HUES6 (cell line): Measurements from ENCODE around the gene PMEPA1.

Experiments used
- H3K27ac ChIP-seq: 2 replicates; pipeline ENCODE4 v1.7.0; 2013; ENCODE audit warnings: low read depth, mild to moderate bottlenecking, low read length, inconsistent platforms
- H3K27me3 ChIP-seq: 2 replicates; pipeline ENCODE4 v1.6.1; 2013; ENCODE audit warnings: low read length; ENCODE audit not compliant: control insufficient read depth, insufficient read depth
- H3K36me3 ChIP-seq: 2 replicates; pipeline ENCODE4 v1.6.1; 2013; ENCODE audit warnings: low read length; ENCODE audit not compliant: control insufficient read depth, insufficient read depth
- H3K4me1 ChIP-seq: 2 replicates; pipeline ENCODE4 v1.6.1; 2013; ENCODE audit warnings: low read length; ENCODE audit not compliant: control insufficient read depth, insufficient read depth
- H3K4me3 ChIP-seq: 2 replicates; pipeline ENCODE4 v1.5.1; 2013; ENCODE audit warnings: low read depth, low read length
- H3K9ac ChIP-seq: one replicate; pipeline ENCODE4 v1.6.1; 2013; ENCODE audit warnings: mild to moderate bottlenecking, low read length
- H3K9me3 ChIP-seq: 2 replicates; pipeline ENCODE4 v1.6.1; 2013; ENCODE audit warnings: low read depth, low read length; ENCODE audit not compliant: control insufficient read depth, insufficient read depth

The PMEPA1 gene

GRCh38 chr20:57601211-57601570 is 108.6 kb downstream of the PMEPA1 start:
- H3K9ac ChIP-seq = no peak overlapping the region
- H3K4me3 ChIP-seq = no peak overlapping the region
- no peaks in the 10 kb centered on the region for H3K27me3 ChIP-seq
- H3K27ac ChIP-seq = no peak overlapping the region
- H3K36me3 ChIP-seq = no peaks in the 10 kb centered on the region
- peaks cover 5% of the 10 kb centered on the region; the same call in 1 of the 2 replicates for H3K4me1 ChIP-seq
- H3K9me3 ChIP-seq = no peaks in the 10 kb centered on the region

DNA sequence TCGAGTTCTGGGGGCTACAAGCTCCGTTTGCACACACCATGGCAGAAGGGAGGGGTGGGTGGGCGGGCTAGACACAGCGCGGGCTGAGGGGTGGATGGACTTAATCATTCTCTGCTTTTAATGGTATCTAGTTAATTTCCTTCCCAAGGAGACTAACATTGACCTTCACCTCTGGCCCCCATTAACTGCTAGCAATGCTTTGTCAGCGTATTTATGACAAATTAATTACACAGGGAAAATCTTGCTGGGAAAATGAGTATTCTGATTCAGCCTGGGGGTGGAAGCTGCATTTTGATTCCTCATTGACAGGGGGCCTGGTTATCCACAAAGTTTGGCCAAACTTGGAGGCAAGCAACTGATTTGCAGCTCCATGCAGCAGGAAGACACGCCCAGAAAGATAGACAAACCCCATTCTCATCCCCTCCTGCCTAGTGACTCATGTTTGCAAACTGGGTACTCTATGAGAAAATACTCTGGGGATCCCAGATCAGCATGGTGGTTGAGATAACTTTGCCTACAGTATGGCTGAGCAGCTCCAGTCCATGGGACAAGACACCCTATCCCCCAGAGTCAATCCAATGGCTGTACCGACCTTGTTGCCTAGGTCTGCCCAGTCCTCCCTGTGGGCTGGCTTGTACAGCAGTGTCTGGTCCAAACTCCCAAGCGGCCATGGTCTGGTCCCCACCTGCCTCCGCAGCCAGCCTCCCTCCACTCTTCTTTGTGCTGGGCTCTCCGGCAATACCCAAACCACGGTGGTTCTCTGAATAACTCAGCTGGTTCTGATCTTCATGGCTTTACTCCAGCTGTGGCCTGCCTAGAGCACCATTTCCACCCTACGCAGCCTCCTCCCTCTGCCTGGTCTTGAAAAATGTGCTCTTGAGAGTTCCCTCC is 109.2 kb downstream of the PMEPA1 start:
- Histone ChIP-seq H3K36me3 (no peaks in the 10 kb centered on the region), H3K9ac (no peak overlapping the region), H3K4me1 (peaks cover 5% of the 10 kb centered on the region; the same call in 1 of the 2 replicates), H3K27me3 (no peaks in the 10 kb centered on the region), H3K4me3 (no peak overlapping the region), H3K9me3 (no peaks in the 10 kb centered on the region), H3K27ac (no peak overlapping the region)

DNA sequence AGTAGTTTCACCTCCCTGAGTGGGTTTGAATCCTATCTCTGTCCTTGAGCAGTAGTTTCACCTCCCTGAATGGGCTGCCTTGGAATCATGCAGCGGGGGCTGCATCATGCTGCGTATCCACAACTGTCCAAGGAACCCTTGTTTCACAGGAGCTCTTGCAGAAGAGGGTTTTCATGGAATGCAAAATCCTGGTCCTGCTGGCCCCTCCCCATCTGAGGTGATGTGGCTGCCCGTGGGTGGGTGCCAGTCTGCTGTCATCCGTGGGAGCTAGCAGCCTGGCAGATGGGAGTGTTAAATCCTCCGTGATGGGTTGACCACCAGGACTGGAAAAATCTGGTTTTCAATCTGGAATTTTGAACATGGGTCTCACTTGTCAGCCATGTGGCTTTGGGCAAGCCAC is 111.3 kb downstream of the PMEPA1 start:
- Histone ChIP-seq H3K27me3 (no peaks in the 10 kb centered on the region), H3K9me3 (no peaks in the 10 kb centered on the region), H3K4me1 (peaks cover 8% of the 10 kb centered on the region; the same call in 1 of the 2 replicates), H3K9ac (no peak overlapping the region), H3K4me3 (no peak overlapping the region), H3K36me3 (no peaks in the 10 kb centered on the region), H3K27ac (no peak overlapping the region)
